Hepatocyte (in vitro differentiated cells): ENCODE measurements around the gene ITPKA. TPM values are rescaled to one million over a fixed set of nuclear protein-coding genes. Genes with fewer than 3 reads are reported as not detected.

Experiments used
- DNase-seq: peaks from one replicate; pipeline ENCODE4 v3.0.0-alpha.2; 2016; ENCODE audit warnings: low spot score
- H2AFZ ChIP-seq: fragments of 200-600 bp; sonication (generic); 2 replicates; pipeline ENCODE4 v1.6.0; 2016; ENCODE audit warnings: antibody characterized with exemption, mild to moderate bottlenecking
- H3K27ac ChIP-seq: fragments of 200-600 bp; sonication (generic); 2 replicates; pipeline ENCODE4 v1.5.1; 2016; ENCODE audit warnings: mild to moderate bottlenecking
- H3K27me3 ChIP-seq: fragments of 200-600 bp; sonication (generic); 2 replicates; pipeline ENCODE4 v1.6.1; 2016
- H3K36me3 ChIP-seq: fragments of 200-600 bp; sonication (generic); replicated peaks from 2 replicates; pipeline ENCODE4 v1.5.1; 2016; ENCODE audit warnings: low read depth; ENCODE audit not compliant: insufficient read depth
- H3K4me1 ChIP-seq: fragments of 200-600 bp; sonication (generic); 2 replicates; pipeline ENCODE4 v1.5.1; 2016; ENCODE audit warnings: mild to moderate bottlenecking, moderate library complexity; ENCODE audit not compliant: insufficient read depth
- H3K4me2 ChIP-seq: fragments of 200-600 bp; sonication (generic); 2 replicates; pipeline ENCODE4 v1.6.0; 2016
- H3K4me3 ChIP-seq: fragments of 200-600 bp; sonication (generic); 2 replicates; pipeline ENCODE4 v1.5.1; 2016; ENCODE audit warnings: mild to moderate bottlenecking
- H3K79me2 ChIP-seq: fragments of 200-600 bp; sonication (generic); 2 replicates; pipeline ENCODE4 v1.6.0; 2017; ENCODE audit warnings: mild to moderate bottlenecking
- H3K9me2 ChIP-seq: fragments of 200-600 bp; sonication (generic); replicated peaks from 2 replicates; pipeline ENCODE4 v1.6.0; 2017; ENCODE audit warnings: mild to moderate bottlenecking; ENCODE audit not compliant: insufficient read depth
- H3K9me3 ChIP-seq: fragments of 200-600 bp; sonication (generic); 2 replicates; pipeline ENCODE4 v1.5.1; 2016; ENCODE audit warnings: low read depth, mild to moderate bottlenecking
- H4K20me1 ChIP-seq: fragments of 200-600 bp; sonication (generic); 2 replicates; pipeline ENCODE4 v1.6.0; 2016; ENCODE audit warnings: mild to moderate bottlenecking; ENCODE audit not compliant: insufficient read depth, poor library complexity, severe bottlenecking
- EZH2 ChIP-seq: fragments of 200-600 bp; sonication (generic); IDR thresholded peaks from 2 replicates; pipeline ENCODE4 v1.6.1; 2016; ENCODE audit warnings: antibody characterized with exemption, mild to moderate bottlenecking, borderline replicate concordance
- EZH2phosphoT487 ChIP-seq: fragments of 200-600 bp; sonication (generic); IDR thresholded peaks from one replicate; pipeline ENCODE4 v1.6.1; 2018; ENCODE audit warnings: antibody characterized with exemption, mild to moderate bottlenecking, low read depth, moderate library complexity; ENCODE audit not compliant: unreplicated experiment, severe bottlenecking
- WGBS: methylation state at CpG from one replicate; pipeline ENCODE4 v1.1.6; 2016; ENCODE audit warnings: low lambda C conversion rate; ENCODE audit errors: missing lambda C conversion rate; 5-methylcytosine and 5-hydroxymethylcytosine counted together
- polyA plus RNA-seq: library from polyadenylated mRNA; unstranded; fragments of >200 nt; fragmentation: Nextera tagmentation; extraction: Ambion mirVana; gene quantifications from 2 replicates; pipeline ENCODE4 v1.2.1, GENCODE V29; 2016
- total RNA-seq: library from RNA; depleted of rRNA; stranded (reverse); fragments of >200 nt; gene quantifications from 2 replicates; pipeline ENCODE4 v1.2.3, GENCODE V29; 2014
- TF ChIP-seq, protein P1 (sequence below): fragments of 200-600 bp; sonication (generic); IDR thresholded peaks from 2 replicates; pipeline ENCODE4 v1.5.1; 2016; ENCODE audit warnings: antibody characterized with exemption, mild to moderate bottlenecking; ENCODE audit not compliant: poor library complexity

ITPKA gene
- total and polyA plus RNA-seq, 2 experiments from 2014 or later, result 20.5 to 33.3 TPM

DNA sequence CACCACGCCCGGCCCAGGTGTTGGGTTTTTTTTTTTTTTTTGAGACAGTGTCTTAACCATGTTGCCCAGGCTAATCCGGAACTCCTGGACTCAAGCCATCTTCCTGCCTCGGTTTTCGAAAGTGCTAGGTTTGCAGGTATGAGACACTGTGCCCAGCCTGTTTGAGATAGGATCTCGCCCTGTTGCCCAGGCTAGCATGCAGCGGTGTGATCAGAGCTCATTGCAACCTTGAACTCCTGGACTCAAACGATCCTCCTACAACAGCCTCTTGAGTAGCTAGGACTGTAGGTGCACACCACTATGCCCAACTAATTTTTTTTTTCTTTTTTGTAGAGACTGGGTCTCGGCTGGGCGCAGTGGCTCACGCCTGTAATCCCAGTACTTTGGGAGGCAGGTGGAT lies 20.3 kb upstream of the ITPKA start:
- WGBS, result 97% methylated on average over 11 of the region's 11 CpGs
- Histone ChIP-seq H2AFZ (no peak overlapping the region), H3K36me3 (peaks cover 8% of the 10 kb centered on the region), H4K20me1 (no peaks in the 10 kb centered on the region), H3K4me2 (no peak overlapping the region), H3K9me2 (no peaks in the 10 kb centered on the region), H3K27me3 (no peaks in the 10 kb centered on the region), H3K4me3 (no peak overlapping the region), H3K9me3 (no peaks in the 10 kb centered on the region), H3K79me2 (no peaks in the 10 kb centered on the region), H3K27ac (no peak overlapping the region), H3K4me1 (no peaks in the 10 kb centered on the region)
- DNase-seq, result no peak
- TF ChIP-seq EZH2, result no peak
- TF ChIP-seq, protein P1, sequence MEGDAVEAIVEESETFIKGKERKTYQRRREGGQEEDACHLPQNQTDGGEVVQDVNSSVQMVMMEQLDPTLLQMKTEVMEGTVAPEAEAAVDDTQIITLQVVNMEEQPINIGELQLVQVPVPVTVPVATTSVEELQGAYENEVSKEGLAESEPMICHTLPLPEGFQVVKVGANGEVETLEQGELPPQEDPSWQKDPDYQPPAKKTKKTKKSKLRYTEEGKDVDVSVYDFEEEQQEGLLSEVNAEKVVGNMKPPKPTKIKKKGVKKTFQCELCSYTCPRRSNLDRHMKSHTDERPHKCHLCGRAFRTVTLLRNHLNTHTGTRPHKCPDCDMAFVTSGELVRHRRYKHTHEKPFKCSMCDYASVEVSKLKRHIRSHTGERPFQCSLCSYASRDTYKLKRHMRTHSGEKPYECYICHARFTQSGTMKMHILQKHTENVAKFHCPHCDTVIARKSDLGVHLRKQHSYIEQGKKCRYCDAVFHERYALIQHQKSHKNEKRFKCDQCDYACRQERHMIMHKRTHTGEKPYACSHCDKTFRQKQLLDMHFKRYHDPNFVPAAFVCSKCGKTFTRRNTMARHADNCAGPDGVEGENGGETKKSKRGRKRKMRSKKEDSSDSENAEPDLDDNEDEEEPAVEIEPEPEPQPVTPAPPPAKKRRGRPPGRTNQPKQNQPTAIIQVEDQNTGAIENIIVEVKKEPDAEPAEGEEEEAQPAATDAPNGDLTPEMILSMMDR, result no peak
- no peak for TF ChIP-seq EZH2phosphoT487

DNA sequence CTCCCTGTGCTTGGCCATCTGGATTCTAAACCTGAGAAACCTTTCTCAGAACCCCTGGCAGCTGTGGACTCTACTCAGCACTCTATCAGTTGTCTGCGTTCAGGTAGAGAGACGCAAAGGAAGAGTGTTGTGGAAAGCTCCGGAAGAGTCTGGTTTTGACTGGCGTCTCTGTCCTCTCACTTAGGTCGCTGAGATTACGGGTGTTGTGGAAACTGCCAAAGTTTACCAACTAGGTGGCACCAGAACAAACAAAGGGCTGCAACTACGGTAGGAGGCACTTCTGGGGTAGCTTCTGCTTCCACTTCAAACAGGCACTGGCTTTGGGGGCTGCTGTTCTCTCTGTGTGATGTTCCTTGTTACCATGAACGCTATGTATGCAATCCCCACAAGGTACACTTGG lies 19.2 kb upstream of the ITPKA start:
- no peak overlapping the region for H3K4me2 ChIP-seq
- H2AFZ ChIP-seq, result no peak overlapping the region
- no peaks in the 10 kb centered on the region for H3K27me3 ChIP-seq
- no peaks in the 10 kb centered on the region for H3K4me1 ChIP-seq
- 97% methylated on average over 8 of the region's 8 CpGs for WGBS
- H3K9me3 ChIP-seq, result no peaks in the 10 kb centered on the region
- TF ChIP-seq EZH2phosphoT487 (no peak), EZH2 (no peak)
- TF ChIP-seq, protein P1, result no peak
- no peak overlapping the region for H3K27ac ChIP-seq
- H3K36me3 ChIP-seq, result peaks cover 11% of the 10 kb centered on the region
- H3K79me2 ChIP-seq, result no peaks in the 10 kb centered on the region
- no peak for DNase-seq
- H3K4me3 ChIP-seq, result no peak overlapping the region
- no peaks in the 10 kb centered on the region for H4K20me1 ChIP-seq
- no peaks in the 10 kb centered on the region for H3K9me2 ChIP-seq

DNA sequence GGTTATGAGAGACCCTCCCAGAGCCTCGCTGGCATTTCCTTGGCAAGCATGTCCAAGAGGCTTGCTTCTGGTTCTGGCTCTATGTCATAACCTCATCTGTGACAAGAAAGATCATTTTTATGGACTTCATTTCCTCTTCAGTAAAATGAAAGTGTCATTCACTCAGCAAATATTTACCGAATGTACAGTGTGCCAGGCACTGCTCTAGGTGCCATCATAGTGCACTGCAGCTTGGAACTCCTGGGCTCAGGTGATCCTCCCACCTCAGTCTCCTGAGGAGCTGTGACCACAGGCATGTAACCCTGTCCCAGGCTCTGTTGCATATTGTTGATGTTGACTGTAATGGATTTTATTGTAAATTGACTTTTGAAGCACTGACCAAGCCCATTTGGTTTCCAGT lies 18.7 kb upstream of the ITPKA start:
- peaks cover 9% of the 10 kb centered on the region for H3K36me3 ChIP-seq

More for the DNA sequence above, 18.7 kb upstream of the ITPKA start:
- H4K20me1 ChIP-seq, result no peaks in the 10 kb centered on the region
- H3K4me1 ChIP-seq, result no peaks in the 10 kb centered on the region
- no peak overlapping the region for H3K4me2 ChIP-seq
- no peak overlapping the region for H2AFZ ChIP-seq
- TF ChIP-seq EZH2, result no peak
- TF ChIP-seq, protein P1, result no peak
- TF ChIP-seq EZH2phosphoT487, result no peak
- no peaks in the 10 kb centered on the region for H3K9me2 ChIP-seq
- no peaks in the 10 kb centered on the region for H3K9me3 ChIP-seq
- no peaks in the 10 kb centered on the region for H3K27me3 ChIP-seq
- H3K79me2 ChIP-seq, result no peaks in the 10 kb centered on the region
- DNase-seq, result no peak
- H3K4me3 ChIP-seq, result no peak overlapping the region
- 95% methylated on average over 2 of the region's 2 CpGs for WGBS
- no peak overlapping the region for H3K27ac ChIP-seq
